Spleen (tissue), 11 donors: ENCODE results near the gene NACAD. TPM values are rescaled to one million over a fixed set of nuclear protein-coding genes. Genes with fewer than 3 reads are reported as not detected.

Source experiments
- DNase-seq: peaks from one replicate; pipeline ENCODE4 v3.0.0-alpha.2; 2020
- H3K27ac ChIP-seq, 8 donors: fragments of 200-600 bp; sonication (generic) in 7 of 8; 1 replicate in 4 of 8; 2 replicates in 4 of 8; pipeline versions ENCODE4 v1.5.0 to v1.8.0; 2016 to 2021; ENCODE audit warnings: inconsistent platforms in 4 of 8, mild to moderate bottlenecking in 4 of 8, moderate library complexity in 1 of 8
- H3K27me3 ChIP-seq, 7 donors: fragments of 200-600 bp; sonication (generic) in 6 of 7; replicated peaks in 1 of 7; 1 replicate in 4 of 7; 2 replicates in 3 of 7; pipeline versions ENCODE4 v1.5.0 to v1.8.0; 2016 to 2021; ENCODE audit warnings: inconsistent platforms in 3 of 7, mild to moderate bottlenecking in 1 of 7
- H3K36me3 ChIP-seq, 6 donors: fragments of 200-600 bp; sonication (generic) in 5 of 6; 1 replicate in 4 of 6; 2 replicates in 2 of 6; pipeline versions ENCODE4 v1.5.0 to v1.8.0; 2016 to 2021; ENCODE audit warnings: inconsistent platforms in 2 of 6
- H3K4me1 ChIP-seq, 6 donors: fragments of 200-600 bp; sonication (generic) in 5 of 6; 1 replicate in 3 of 6; 2 replicates in 3 of 6; pipeline versions ENCODE4 v1.5.0 to v1.8.0; 2016 to 2021; ENCODE audit warnings: inconsistent platforms in 3 of 6
- H3K4me3 ChIP-seq, 8 donors: fragments of 200-600 bp; sonication (generic) in 7 of 8; 1 replicate in 4 of 8; 2 replicates in 4 of 8; pipeline versions ENCODE4 v1.5.0 to v1.8.0; 2016 to 2021; ENCODE audit warnings: inconsistent platforms in 4 of 8, mild to moderate bottlenecking in 4 of 8, moderate library complexity in 2 of 8
- H3K9me3 ChIP-seq, 8 donors: fragments of 200-600 bp; sonication (generic) in 7 of 8; 1 replicate in 4 of 8; 2 replicates in 4 of 8; pipeline versions ENCODE4 v1.5.0 to v1.8.0; 2016 to 2021; ENCODE audit warnings: inconsistent platforms in 4 of 8
- POLR2A ChIP-seq, 3 donors: fragments of 450-650 bp; IDR thresholded peaks; one replicate each; pipeline ENCODE4 v1.5.1; 2017; ENCODE audit warnings: antibody characterized with exemption in 3 of 3, mild to moderate bottlenecking in 1 of 3
- POLR2AphosphoS5 ChIP-seq, 3 donors: sonication (generic); formaldehyde crosslinking; IDR thresholded peaks; one replicate each; pipeline ENCODE4 v1.5.1; 2017; ENCODE audit warnings: antibody characterized with exemption in 3 of 3
- WGBS, 5 donors: extraction: QIAGEN DNeasy Blood & Tissue Kit in 3 of 5; methylation state at CpG; one replicate each; pipeline versions ENCODE4 v1.1.5 to v1.1.7; 2013 to 2018; 5-methylcytosine and 5-hydroxymethylcytosine counted together
- intact Hi-C: fragments of 100-400 bp; cut with DNase I; formaldehyde crosslinking; loops from one replicate; pipeline ENCODE4 v1.15.0; 2023; ENCODE audit warnings: low total_unique reads
- polyA plus RNA-seq, 3 donors: library from polyadenylated mRNA; stranded (reverse); fragments of 200-250 nt; gene quantifications; one replicate each; pipeline ENCODE4 v1.2.1, GENCODE V29; 2013
- total RNA-seq, 7 donors: library from RNA; depleted of rRNA in 3 of 7; stranded (reverse); fragments of >200 nt in 3 of 7; fragmentation: NEBNext Ultra II Directional in 4 of 7; extraction: Animal tissue kit (Norgen Biotek cat#: 25700) in 4 of 7; gene quantifications; one replicate each; pipeline versions ENCODE4 v1.1.0 to v1.2.1, GENCODE V29; 2016 to 2021
- TF ChIP-seq, protein P1 (sequence below), 11 experiments: fragments of 200-600 bp in 7 of 11; fragments of 450-650 bp in 4 of 11; sonication (generic) in 4 of 11; IDR thresholded peaks in 8 of 11; conservative IDR thresholded peaks in 3 of 11; 1 replicate in 7 of 11; 2 replicates in 4 of 11; pipeline versions ENCODE4 v1.4.0 to v1.8.0; 2016 to 2021; ENCODE audit warnings: antibody characterized with exemption in 11 of 11, inconsistent platforms in 4 of 11, mild to moderate bottlenecking in 1 of 11
- donor health status: healthy with polysubstance abuse.
- donor health status: DM: no; HTN: no; CAD: no; lungs with moderate emphysema.
- donor health status: DM: no; HTN: no; CAD: no.
- donor health status: Bipolar disorder and iron deficiency.
- donor health status: healthy.
- donor health status: DM: no; HTN: no; CAD: no.
- donor health status: DM: yes; HTN: yes; CAD: no.

Gene NACAD
- total and polyA plus RNA-seq, 10 donors: 0.30 to 6.2 (median 1.7) TPM

DNA sequence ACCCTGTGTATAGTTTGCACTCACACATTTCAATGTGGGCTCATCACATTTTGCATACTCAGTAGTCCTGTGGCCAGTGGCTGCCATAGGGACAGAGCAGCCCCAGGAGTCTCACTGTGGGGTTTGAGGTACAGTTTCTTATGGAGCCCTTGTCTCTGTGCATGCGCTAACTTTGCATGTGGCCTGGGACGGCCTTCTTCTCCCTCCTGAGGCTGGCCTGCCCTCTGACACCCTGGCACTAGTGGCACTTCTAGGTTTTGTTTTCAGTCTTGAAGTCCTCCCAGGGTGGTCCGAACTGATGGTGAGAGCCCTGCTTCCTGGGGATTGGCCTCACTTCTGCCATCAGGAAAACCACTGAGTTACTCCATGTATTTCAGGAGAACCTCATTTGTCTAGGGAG is 21.2 kb downstream of the NACAD start:
- WGBS, 5 donors: 81 to 99% (median 91%) methylated on average over 3 of the region's 3 CpGs
- peak; percentile 49 for DNase-seq
- intact Hi-C loops: no loop called here
- Histone ChIP-seq H3K27me3 (no peaks in the 10 kb centered on the region), H3K27ac (no peak overlapping the region), H3K9me3 (no peaks in the 10 kb centered on the region), H3K36me3 (peaks cover 6 to 100% (median 87%) of the 10 kb centered on the region in 6 donors), H3K4me3 (no peak overlapping the region), H3K4me1 (peaks cover under 1 to 71% (median 19%) of the 10 kb centered on the region in 6 donors)
- no peak for TF ChIP-seq POLR2A (IDR thresholded peaks at IDR 0.05)
- no peak for TF ChIP-seq POLR2AphosphoS5 (IDR thresholded peaks at IDR 0.05)
- TF ChIP-seq, protein P1, sequence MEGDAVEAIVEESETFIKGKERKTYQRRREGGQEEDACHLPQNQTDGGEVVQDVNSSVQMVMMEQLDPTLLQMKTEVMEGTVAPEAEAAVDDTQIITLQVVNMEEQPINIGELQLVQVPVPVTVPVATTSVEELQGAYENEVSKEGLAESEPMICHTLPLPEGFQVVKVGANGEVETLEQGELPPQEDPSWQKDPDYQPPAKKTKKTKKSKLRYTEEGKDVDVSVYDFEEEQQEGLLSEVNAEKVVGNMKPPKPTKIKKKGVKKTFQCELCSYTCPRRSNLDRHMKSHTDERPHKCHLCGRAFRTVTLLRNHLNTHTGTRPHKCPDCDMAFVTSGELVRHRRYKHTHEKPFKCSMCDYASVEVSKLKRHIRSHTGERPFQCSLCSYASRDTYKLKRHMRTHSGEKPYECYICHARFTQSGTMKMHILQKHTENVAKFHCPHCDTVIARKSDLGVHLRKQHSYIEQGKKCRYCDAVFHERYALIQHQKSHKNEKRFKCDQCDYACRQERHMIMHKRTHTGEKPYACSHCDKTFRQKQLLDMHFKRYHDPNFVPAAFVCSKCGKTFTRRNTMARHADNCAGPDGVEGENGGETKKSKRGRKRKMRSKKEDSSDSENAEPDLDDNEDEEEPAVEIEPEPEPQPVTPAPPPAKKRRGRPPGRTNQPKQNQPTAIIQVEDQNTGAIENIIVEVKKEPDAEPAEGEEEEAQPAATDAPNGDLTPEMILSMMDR (IDR thresholded peaks at IDR 0.05 in 8 of 11, conservative IDR thresholded peaks at IDR 0.05 in 3 of 11): no peak

DNA sequence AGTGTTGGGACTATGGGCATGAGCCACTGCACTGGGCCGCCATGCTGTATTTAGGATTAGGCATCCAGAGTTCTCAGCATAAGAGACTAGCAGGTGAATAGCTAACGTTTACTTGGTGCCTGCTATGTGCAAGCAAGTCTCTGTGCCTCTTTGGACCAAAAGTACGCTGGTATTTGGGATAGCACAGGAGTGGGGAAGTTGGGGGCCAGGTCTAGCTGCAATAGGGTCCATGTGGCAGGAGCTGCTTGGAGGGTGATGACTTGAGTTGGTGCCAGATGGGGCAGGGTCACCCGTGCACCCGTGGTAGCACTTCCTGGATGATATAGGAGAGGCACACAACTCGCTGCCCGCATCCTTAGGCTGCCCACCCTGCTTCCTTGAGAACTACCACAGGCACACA is 22.4 kb downstream of the NACAD start:
- peak; percentile 37 for DNase-seq
- H3K27ac ChIP-seq: no peak overlapping the region
- H3K4me3 ChIP-seq: no peak overlapping the region
- H3K27me3 ChIP-seq: no peaks in the 10 kb centered on the region
- 73 to 82% (median 77%) methylated on average over 7 of the region's 7 CpGs for WGBS, 5 donors
- TF ChIP-seq POLR2AphosphoS5 (IDR thresholded peaks at IDR 0.05) (no peak), POLR2A (IDR thresholded peaks at IDR 0.05) (no peak)
- TF ChIP-seq, protein P1 (IDR thresholded peaks at IDR 0.05 in 8 of 11, conservative IDR thresholded peaks at IDR 0.05 in 3 of 11): no peak
- H3K36me3 ChIP-seq: peaks cover 4 to 100% (median 76%) of the 10 kb centered on the region in 6 donors
- no peaks in the 10 kb centered on the region for H3K9me3 ChIP-seq
- peaks cover 11 to 71% (median 28%) of the 10 kb centered on the region in 6 donors for H3K4me1 ChIP-seq
- intact Hi-C loops: no loop called here

DNA sequence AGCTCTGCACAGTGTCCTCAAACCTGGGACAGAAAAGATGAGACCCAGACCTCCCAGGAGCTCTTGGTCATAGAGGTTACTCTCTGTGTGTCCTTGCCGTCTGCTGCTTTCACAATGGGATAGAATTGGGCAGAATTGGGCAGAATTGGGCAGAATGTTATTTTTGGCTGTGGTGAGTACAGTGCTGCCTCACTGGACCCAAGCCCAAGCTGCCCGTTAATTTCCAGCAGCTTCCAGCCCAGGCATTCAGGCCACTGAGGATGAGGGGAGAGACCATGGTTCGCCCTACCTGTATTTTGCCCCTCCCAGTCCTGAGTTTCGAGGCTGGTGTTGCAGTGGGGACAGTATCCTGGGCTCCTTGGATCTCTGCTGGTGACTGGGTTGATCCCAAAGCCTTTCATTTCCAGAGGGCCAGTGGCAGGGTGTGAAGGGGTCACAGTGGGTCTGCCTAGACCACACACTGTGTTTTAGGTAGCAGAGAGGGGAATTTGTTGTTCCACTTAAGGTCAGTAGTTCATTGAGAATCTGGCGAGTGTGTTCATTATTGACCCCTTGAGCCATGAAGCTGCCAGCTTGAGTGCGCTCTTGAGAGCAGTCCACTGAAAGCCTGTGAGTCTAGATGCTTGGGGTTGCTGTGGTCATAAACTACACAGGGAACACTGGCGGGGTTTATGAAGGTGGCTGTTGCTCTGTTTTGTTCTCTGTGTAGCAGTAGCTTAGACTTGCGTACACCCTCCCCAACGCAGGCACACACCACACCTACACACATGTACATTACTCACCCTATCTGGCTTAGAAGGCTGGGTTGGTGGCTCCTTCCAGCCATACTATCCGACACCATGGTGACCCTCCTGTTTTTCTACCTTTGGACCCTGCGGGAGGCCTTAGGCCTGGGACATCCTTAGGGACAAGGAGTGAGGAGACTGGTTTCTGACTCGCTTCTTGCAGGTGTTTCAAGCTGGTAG is 23.5 kb downstream of the NACAD start:
- no peaks in the 10 kb centered on the region for H3K27me3 ChIP-seq
- H3K36me3 ChIP-seq: peaks cover 4 to 100% (median 66%) of the 10 kb centered on the region in 6 donors
- TF ChIP-seq POLR2AphosphoS5 (IDR thresholded peaks at IDR 0.05): no peak
- no peak for TF ChIP-seq POLR2A (IDR thresholded peaks at IDR 0.05)
- TF ChIP-seq, protein P1 (IDR thresholded peaks at IDR 0.05 in 8 of 11, conservative IDR thresholded peaks at IDR 0.05 in 3 of 11): no peak
- no peak overlapping the region for H3K4me3 ChIP-seq
- no peak overlapping the region for H3K27ac ChIP-seq
- no peaks in the 10 kb centered on the region for H3K9me3 ChIP-seq
- intact Hi-C loops: no loop called here
- 82 to 96% (median 93%) methylated on average over 9 to 12 of the region's 12 CpGs for WGBS, 5 donors
- peaks cover 11 to 75% (median 38%) of the 10 kb centered on the region in 6 donors for H3K4me1 ChIP-seq
- peak; percentile 44 for DNase-seq
